HEK293 (cell line): Measurements from ENCODE around the gene HES5.
A peak's percentile ranks its signal among the peaks of the same experiment; 100 is the strongest.

ENCODE experiments used
- CTCF ChIA-PET: fragments of 350-600 bp; formaldehyde crosslinking; extraction: SDS; loops from one replicate; lab custom pipeline; 2021; ENCODE audit warnings: antibody characterized with exemption; lab: Yijun Ruan, JAX
- POLR2A ChIA-PET: fragments of 300-600 bp; formaldehyde crosslinking; extraction: SDS; loops from one replicate; lab custom pipeline; 2020; ENCODE audit warnings: antibody characterized with exemption, inconsistent platforms; lab: Yijun Ruan, JAX
- H3K27ac ChIP-seq: fragments of 200-500 bp; sonication (Bioruptor generic); 2 replicates; pipeline ENCODE4 v1.5.1; 2014; ENCODE audit warnings: low read depth, low read length, control low read depth, inconsistent platforms; ENCODE audit errors: extremely low read depth
- H3K36me3 ChIP-seq, 2 experiments: fragments of 200-500 bp in 1 of 2; sonication (Bioruptor generic) in 1 of 2; 1 replicate in 1 of 2; 2 replicates in 1 of 2; pipeline ENCODE4 v1.5.1; 2014 to 2017; ENCODE audit warnings: inconsistent platforms in 2 of 2, low read length in 2 of 2; ENCODE audit not compliant: control insufficient read depth in 2 of 2, insufficient read depth in 1 of 2
- H3K4me1 ChIP-seq: fragments of 200-500 bp; sonication (Bioruptor generic); 2 replicates; pipeline ENCODE4 v1.5.1; 2014; ENCODE audit warnings: mild to moderate bottlenecking, low read length, inconsistent platforms; ENCODE audit not compliant: control insufficient read depth, insufficient read depth
- H3K4me3 ChIP-seq: 2 replicates; pipeline ENCODE4 v1.5.1; 2011; ENCODE audit warnings: low read depth, mild to moderate bottlenecking, control low read depth, low read length, moderate library complexity
- H3K9me3 ChIP-seq: fragments of 200-500 bp; sonication (Bioruptor generic); 2 replicates; pipeline ENCODE4 v1.5.1; 2014; ENCODE audit warnings: low read depth, low read length, inconsistent platforms; ENCODE audit not compliant: control insufficient read depth, insufficient read depth
- GLIS1 ChIP-seq: fragments of 450-650 bp; formaldehyde crosslinking; IDR thresholded peaks from 2 replicates; pipeline ENCODE4 v1.5.1; 2016; ENCODE audit warnings: missing biosample characterization, missing genetic modification characterization
- GLIS2 ChIP-seq: fragments of 450-650 bp; formaldehyde crosslinking; IDR thresholded peaks from 2 replicates; pipeline ENCODE4 v1.5.1; 2016; ENCODE audit warnings: missing biosample characterization, missing genetic modification characterization
- KLF10 ChIP-seq: fragments of 450-650 bp; IDR thresholded peaks from 2 replicates; pipeline ENCODE4 v1.5.1; 2018; ENCODE audit warnings: missing biosample characterization, mild to moderate bottlenecking, missing genetic modification characterization
- OSR2 ChIP-seq: fragments of 450-650 bp; formaldehyde crosslinking; IDR thresholded peaks from 2 replicates; pipeline ENCODE4 v1.5.1; 2016; ENCODE audit warnings: missing biosample characterization, missing genetic modification characterization
- TSHZ1 ChIP-seq: fragments of 450-650 bp; formaldehyde crosslinking; IDR thresholded peaks from 2 replicates; pipeline ENCODE4 v1.5.1; 2016; ENCODE audit warnings: missing biosample characterization, missing genetic modification characterization, borderline replicate concordance
- ZIC2 ChIP-seq: fragments of 450-650 bp; formaldehyde crosslinking; IDR thresholded peaks from 2 replicates; pipeline ENCODE4 v1.5.1; 2016; ENCODE audit warnings: missing biosample characterization, missing genetic modification characterization
- ZNF157 ChIP-seq: fragments of 450-650 bp; formaldehyde crosslinking; IDR thresholded peaks from 2 replicates; pipeline ENCODE4 v1.5.1; 2016; ENCODE audit warnings: missing biosample characterization, missing genetic modification characterization
- ZNF221 ChIP-seq: fragments of 450-650 bp; formaldehyde crosslinking; IDR thresholded peaks from 2 replicates; pipeline ENCODE4 v1.5.1; 2017; ENCODE audit warnings: missing biosample characterization, missing genetic modification characterization, borderline replicate concordance
- ZNF324 ChIP-seq: fragments of 450-650 bp; formaldehyde crosslinking; IDR thresholded peaks from 2 replicates; pipeline ENCODE4 v1.5.1; 2016; ENCODE audit warnings: missing biosample characterization, missing genetic modification characterization
- ZNF394 ChIP-seq: fragments of 450-650 bp; formaldehyde crosslinking; IDR thresholded peaks from 2 replicates; pipeline ENCODE4 v1.5.1; 2016; ENCODE audit warnings: missing biosample characterization, missing genetic modification characterization, mild to moderate bottlenecking, moderate library complexity, borderline replicate concordance
- ZNF48 ChIP-seq: fragments of 450-650 bp; formaldehyde crosslinking; IDR thresholded peaks from 2 replicates; pipeline ENCODE4 v1.5.1; 2016; ENCODE audit warnings: missing biosample characterization, missing genetic modification characterization
- ZNF521 ChIP-seq: fragments of 450-650 bp; formaldehyde crosslinking; IDR thresholded peaks from 2 replicates; pipeline ENCODE4 v1.5.1; 2017; ENCODE audit warnings: missing biosample characterization, mild to moderate bottlenecking, missing genetic modification characterization
- ZNF529 ChIP-seq: fragments of 450-650 bp; formaldehyde crosslinking; IDR thresholded peaks from 2 replicates; pipeline ENCODE4 v1.5.1; 2017; ENCODE audit warnings: missing genetic modification characterization, missing biosample characterization; ENCODE audit not compliant: insufficient replicate concordance
- ZNF544 ChIP-seq: fragments of 450-650 bp; formaldehyde crosslinking; IDR thresholded peaks from 2 replicates; pipeline ENCODE4 v1.5.0; 2017; ENCODE audit warnings: missing biosample characterization, missing genetic modification characterization
- ZNF561 ChIP-seq: fragments of 450-650 bp; IDR thresholded peaks from 2 replicates; pipeline ENCODE4 v1.5.1; 2018; ENCODE audit warnings: missing biosample characterization, missing genetic modification characterization, borderline replicate concordance
- ZNF596 ChIP-seq: fragments of 450-650 bp; IDR thresholded peaks from 2 replicates; pipeline ENCODE4 v1.5.0; 2018; ENCODE audit warnings: missing biosample characterization, mild to moderate bottlenecking, missing genetic modification characterization, moderate library complexity
- ZNF600 ChIP-seq: fragments of 450-650 bp; formaldehyde crosslinking; IDR thresholded peaks from 2 replicates; pipeline ENCODE4 v1.5.1; 2016; ENCODE audit warnings: missing biosample characterization, missing genetic modification characterization
- ZNF704 ChIP-seq: fragments of 450-650 bp; formaldehyde crosslinking; IDR thresholded peaks from 2 replicates; pipeline ENCODE4 v1.5.1; 2016; ENCODE audit warnings: missing biosample characterization, missing genetic modification characterization
- ZNF76 ChIP-seq: fragments of 450-650 bp; formaldehyde crosslinking; IDR thresholded peaks from 2 replicates; pipeline ENCODE4; 2016; ENCODE audit warnings: low read depth, missing biosample characterization, missing genetic modification characterization, borderline replicate concordance
- ZNF776 ChIP-seq: fragments of 450-650 bp; formaldehyde crosslinking; IDR thresholded peaks from 2 replicates; pipeline ENCODE4 v1.5.0; 2017; ENCODE audit warnings: missing biosample characterization, missing genetic modification characterization, borderline replicate concordance
- ZSCAN23 ChIP-seq: fragments of 450-650 bp; formaldehyde crosslinking; IDR thresholded peaks from 2 replicates; pipeline ENCODE4 v1.5.1; 2016; ENCODE audit warnings: missing biosample characterization, missing genetic modification characterization
- TF ChIP-seq, protein P1 (sequence below): fragments of 450-650 bp; formaldehyde crosslinking; IDR thresholded peaks from 2 replicates; pipeline ENCODE4 v1.5.1; 2016; ENCODE audit warnings: missing biosample characterization, missing genetic modification characterization

HES5 gene

GRCh38 chr1:2498648-2499047 lies 31.4 kb downstream of the HES5 start:
- Histone ChIP-seq H3K36me3 (no peaks in the 10 kb centered on the region), H3K4me1 (no peaks in the 10 kb centered on the region; the same call in 1 of the 2 replicates), H3K4me3 (no peak overlapping the region), H3K27ac (no peak overlapping the region), H3K9me3 (no peaks in the 10 kb centered on the region)
- no peak for TF ChIP-seq ZNF76 (tag by site-specific recombination)
- 0 out of 2 replicates have a peak, but pooled peaks have one; percentile 68 for TF ChIP-seq ZNF600 (tag by site-specific recombination)
- ChIA-PET CTCF (no interaction called here), POLR2A (no interaction called here)

DNA sequence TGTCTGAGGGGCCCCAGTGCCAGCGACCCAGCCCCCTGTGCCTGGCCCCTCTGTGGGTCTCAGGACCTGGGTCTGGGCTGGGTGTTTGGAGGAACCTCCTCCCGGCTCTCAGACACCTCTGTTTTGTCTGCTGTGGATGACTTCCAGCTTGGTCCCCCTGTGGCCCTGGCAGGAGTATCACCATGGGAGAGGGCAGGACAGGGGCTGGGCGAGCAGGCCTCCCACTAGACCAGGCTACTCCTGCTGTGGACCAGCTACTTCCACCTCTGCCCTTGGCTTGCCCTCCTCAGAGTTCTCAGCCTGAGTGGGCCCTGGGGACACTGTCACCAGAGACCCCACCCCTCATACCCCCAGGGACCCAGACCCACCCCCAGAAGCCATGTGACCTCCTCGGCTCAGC lies 32.2 kb downstream of the HES5 start:
- H3K4me1 ChIP-seq: no peaks in the 10 kb centered on the region; the same call in 1 of the 2 replicates
- no peak overlapping the region for H3K27ac ChIP-seq
- H3K9me3 ChIP-seq: no peaks in the 10 kb centered on the region
- no peak overlapping the region for H3K4me3 ChIP-seq
- no peak for TF ChIP-seq KLF10 (tag by site-specific recombination)
- TF ChIP-seq ZNF394 (tag by site-specific recombination): peak; percentile 72; the same call in 1 of the 2 replicates
- 0 out of 2 replicates have a peak, but pooled peaks have one; percentile 11 for TF ChIP-seq GLIS2 (tag by site-specific recombination)
- no peak for TF ChIP-seq ZNF324 (tag by site-specific recombination)
- no peak for TF ChIP-seq ZNF704 (tag by site-specific recombination)
- TF ChIP-seq, protein P1, sequence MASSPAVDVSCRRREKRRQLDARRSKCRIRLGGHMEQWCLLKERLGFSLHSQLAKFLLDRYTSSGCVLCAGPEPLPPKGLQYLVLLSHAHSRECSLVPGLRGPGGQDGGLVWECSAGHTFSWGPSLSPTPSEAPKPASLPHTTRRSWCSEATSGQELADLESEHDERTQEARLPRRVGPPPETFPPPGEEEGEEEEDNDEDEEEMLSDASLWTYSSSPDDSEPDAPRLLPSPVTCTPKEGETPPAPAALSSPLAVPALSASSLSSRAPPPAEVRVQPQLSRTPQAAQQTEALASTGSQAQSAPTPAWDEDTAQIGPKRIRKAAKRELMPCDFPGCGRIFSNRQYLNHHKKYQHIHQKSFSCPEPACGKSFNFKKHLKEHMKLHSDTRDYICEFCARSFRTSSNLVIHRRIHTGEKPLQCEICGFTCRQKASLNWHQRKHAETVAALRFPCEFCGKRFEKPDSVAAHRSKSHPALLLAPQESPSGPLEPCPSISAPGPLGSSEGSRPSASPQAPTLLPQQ (tag by site-specific recombination): no peak
- TF ChIP-seq ZNF529: no peak
- TF ChIP-seq ZIC2 (tag by site-specific recombination): peak; percentile 51; the same call in 1 of the 2 replicates
- TF ChIP-seq ZSCAN23 (tag by site-specific recombination): no peak
- TF ChIP-seq TSHZ1 (tag by site-specific recombination): no peak
- peak; percentile 80 for TF ChIP-seq GLIS1
- POLR2A ChIA-PET: interaction anchor here (1.3 kb wide), 1 partner anchor 48 kb away, joined by 3 read pairs; no protein-coding TSS in a partner anchor
- H3K36me3 ChIP-seq: no peaks in the 10 kb centered on the region
- CTCF ChIA-PET: no interaction called here

DNA sequence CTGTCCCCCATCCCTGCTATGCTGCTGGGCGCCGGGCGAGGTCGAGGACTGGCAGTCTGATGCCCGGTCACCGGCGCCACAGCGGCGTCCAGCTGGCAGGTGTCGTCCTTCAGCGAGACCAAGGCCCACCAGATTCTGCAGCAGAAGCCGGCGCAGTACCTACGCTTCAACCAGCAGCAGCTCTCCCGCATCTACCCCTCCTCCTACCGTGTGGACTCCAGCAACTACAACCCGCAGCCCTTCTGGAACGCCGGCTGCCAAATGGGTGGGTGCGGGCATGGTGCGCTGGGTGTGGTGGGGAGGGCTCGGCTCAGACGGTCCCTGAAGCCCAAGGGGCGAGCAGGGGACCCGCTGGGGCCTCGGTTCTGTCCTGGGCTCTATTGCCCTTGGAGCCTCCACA lies 33.3 kb downstream of the HES5 start:
- CTCF ChIA-PET: interaction anchor here (0.6 to 0.7 kb wide), 2 partner anchors 18 to 1072 kb away, joined by 3 read pairs; no protein-coding TSS in a partner anchor
- Histone ChIP-seq H3K27ac (no peak overlapping the region), H3K9me3 (no peaks in the 10 kb centered on the region), H3K4me3 (no peak overlapping the region), H3K4me1 (no peaks in the 10 kb centered on the region; the same call in 1 of the 2 replicates), H3K36me3 (no peaks in the 10 kb centered on the region)
- POLR2A ChIA-PET: interaction anchor here (1.3 kb wide), 1 partner anchor 49 kb away, joined by 3 read pairs; no protein-coding TSS in a partner anchor
- no peak for TF ChIP-seq ZNF521 (tag by site-specific recombination)
- TF ChIP-seq ZNF221: no peak
- no peak for TF ChIP-seq GLIS2 (tag by site-specific recombination)
- TF ChIP-seq ZNF561 (tag by site-specific recombination): no peak
- no peak for TF ChIP-seq ZNF596 (tag by site-specific recombination)
- no peak for TF ChIP-seq ZNF157 (tag by site-specific recombination)
- TF ChIP-seq OSR2: no peak
- no peak for TF ChIP-seq ZNF776 (tag by site-specific recombination)
- TF ChIP-seq ZNF48 (tag by site-specific recombination): no peak
- no peak for TF ChIP-seq ZNF544
